Stimulated activated naive CD4-positive, alpha-beta T cell treated with Interleukin-2 at 50 U/mL for 16 hours (primary cell): ENCODE measurements around the gene NOD2.

Experiments used
- DNase-seq: peaks from one replicate; lab custom pipeline; 2025; lab: John Stamatoyannopoulos, UW

Gene NOD2

DNA sequence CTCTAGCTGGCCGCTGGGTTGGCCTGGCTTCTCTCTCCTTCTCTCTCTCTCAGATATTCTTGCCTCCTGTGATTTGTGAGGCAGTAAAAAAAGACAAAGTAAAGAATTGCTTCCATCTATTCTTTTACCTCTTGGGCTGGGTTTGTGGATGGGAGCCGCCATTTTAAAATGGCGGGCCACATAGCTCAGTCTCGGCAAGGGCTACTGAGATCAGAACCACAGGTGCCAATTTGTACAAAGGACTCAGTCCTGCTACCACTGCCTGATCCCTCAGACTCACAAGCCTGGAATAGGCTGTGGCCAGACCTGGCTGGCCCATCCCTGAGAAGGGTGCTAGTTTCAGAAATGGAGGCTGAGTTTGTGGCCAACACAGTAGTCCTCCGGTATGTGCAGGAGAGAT is 24.1 kb downstream of the NOD2 start:
- DNase-seq, result no peak

DNA sequence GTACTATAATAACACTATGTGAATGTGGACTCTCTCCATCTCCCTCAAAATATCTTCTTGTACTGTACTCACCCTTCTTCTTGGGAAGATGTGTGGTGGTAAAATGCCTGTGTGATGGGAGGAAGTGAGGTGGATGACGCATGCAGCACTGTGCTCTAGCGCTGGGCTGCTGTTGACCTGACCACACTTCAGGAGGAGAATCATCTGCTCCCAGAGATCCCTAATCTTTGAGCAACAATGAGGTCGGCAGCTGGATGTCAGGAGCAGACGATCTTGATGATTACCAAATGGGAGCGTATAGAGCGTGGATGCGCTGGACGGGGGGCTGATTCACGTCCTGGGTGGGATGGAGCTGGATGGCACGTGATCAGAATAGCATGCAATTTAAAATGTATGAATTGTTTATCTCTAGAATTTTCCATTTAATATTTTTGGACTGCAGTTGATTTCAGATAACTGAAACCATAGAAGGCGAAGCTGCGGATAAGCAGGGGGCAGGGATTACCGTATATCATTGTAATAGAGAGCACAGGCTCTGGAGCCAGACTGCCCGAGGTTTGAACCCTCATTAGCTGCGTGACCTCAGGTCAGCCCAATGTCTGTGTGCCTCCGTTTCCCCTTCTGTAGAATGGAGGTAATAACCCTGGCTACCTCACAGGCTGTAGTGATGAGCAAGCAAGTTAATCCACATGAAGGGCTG is 24.8 kb downstream of the NOD2 start:
- DNase-seq, result no peak

DNA sequence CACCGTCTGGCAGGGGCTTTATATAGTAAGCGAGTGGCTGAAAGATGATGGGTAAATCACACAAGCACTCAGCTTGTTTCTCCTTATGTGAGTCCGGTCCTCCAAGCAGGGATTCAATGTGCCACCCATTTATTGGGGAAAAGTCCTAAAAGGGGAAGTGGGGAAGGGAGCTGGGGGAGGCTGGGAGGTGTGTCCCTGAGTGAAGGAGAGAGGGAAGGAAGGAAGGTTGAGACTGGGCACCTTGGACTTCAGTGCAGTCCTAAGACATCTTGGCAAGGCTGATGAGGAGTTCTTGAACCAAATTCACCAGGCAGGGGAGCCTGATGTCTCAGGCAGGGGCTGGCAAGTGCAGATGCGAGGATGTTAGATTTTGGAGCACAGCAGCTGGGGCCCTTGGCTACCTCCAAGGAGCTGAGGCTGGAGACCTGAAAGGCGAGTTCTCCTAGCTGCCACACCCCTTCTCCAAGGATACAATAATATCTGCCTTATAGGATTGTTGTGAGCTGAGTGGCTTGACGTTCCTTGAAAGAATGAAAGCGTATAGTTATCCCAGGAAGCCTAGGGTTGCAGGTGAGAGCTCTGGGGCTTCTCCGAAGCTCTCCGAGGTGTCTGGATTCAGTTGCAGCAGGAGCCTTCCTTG is 25.5 kb downstream of the NOD2 start:
- DNase-seq, result no peak

DNA sequence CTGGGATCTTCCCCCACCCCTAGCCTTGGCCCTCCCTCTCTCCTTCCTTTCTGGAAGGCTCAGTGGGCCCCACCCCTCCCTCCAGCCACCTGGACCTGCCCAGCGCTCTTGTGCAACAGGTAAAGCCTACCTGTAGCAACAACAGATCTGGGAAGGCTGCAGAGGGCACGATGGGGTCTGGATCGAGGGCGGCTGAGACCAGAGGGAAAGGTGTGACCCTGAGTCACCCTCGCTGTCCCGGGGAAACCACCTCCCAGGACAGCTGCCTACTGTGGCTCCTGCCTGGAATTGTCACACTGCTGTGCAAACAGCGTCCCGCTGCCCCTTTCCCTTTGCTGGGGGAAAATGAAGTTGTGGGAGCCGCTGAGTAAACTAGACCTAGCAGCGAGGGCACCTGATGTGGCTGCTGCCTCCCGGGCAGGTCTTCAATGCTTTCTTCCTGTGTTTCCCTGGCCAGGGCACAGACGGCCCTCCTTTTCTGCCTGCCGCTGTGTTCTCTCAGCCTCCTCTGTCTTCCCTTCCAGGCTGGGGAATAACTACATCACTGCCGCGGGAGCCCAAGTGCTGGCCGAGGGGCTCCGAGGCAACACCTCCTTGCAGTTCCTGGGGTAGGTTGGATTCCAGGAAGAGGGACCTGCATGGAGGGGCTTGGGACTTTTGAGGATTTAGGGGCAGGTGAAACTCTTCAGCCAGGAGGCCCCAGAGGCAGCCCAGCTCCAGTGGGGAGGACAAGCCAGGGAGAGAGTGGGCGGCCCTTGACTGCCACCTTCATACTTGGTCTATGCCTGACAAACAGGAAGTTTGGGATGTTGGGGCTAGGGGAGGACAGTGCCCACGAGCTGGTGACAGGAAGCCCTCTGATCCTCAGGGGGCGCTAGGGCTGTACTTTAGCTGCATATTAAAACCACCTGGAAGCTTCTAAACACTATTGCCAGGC is 26.3 kb downstream of the NOD2 start:
- DNase-seq, result no peak

DNA sequence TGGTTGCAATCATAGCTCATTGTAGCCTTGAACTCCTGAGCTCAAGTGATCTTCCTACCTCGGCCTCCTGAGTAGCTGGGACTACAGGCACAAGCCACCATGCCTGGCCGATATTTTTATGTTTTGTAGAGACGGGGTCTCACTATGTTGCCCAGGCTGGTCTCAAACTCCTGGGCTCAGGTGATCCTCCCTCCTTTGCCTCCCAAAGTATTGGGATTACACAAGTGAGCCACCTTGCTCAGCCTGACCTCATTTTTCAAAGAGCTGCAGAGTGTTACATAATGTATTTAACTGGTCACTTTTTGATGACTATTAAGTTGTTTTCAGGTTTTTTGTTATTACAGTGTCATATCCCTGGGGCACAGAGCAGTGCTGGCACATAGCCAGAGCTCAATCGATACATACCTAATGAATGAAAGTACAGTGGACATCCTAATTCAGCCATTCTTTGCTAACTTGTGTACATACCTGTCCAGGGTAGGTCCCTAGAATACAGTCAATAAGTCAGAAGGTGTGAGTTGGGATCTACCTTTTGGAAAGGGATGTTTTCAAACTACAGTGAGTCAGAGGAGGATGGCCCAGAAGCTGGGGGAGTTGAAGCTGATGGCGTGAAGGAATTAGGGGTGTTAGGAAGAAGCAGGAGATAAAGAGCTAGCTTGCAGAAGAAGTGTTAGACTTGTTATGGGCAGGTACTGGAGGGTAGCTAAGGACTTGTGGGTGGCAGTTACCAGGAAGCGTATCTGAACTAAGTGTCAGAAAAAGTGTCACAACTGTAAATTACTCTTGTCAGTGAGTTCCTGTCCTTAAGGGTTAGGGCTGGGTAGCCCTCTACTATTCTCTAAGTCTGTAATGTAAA is 28.4 kb downstream of the NOD2 start:
- no peak for DNase-seq

DNA sequence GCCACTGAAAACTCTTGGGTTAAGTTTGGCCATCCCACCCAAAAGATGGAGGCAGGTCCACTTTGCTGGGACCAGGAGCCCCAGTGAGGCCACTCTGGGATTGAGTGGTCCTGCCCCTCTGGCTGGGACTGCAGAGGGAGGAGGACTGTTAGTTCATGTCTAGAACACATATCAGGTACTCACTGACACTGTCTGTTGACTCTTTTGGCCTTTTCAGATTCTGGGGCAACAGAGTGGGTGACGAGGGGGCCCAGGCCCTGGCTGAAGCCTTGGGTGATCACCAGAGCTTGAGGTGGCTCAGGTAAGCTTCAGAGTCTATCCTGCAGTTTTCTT is 29.0 kb downstream of the NOD2 start:
- DNase-seq, result no peak

DNA sequence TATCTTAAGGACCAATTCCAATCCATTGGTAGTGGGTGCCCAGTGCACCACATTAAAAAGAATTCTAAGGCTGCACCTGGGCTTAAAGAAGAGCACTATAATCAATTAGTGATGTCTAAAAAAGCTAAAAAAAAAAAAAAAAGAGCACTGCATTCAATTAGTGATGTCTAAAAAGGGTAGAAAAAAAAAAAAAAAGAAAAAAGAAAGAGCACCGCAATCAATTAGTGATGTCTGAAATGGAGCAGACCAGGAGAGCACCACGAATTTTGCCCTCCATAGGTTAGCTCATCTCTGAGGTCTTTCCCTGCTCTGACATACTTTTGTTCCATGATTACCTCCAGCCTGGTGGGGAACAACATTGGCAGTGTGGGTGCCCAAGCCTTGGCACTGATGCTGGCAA is 29.6 kb downstream of the NOD2 start:
- DNase-seq, result no peak

DNA sequence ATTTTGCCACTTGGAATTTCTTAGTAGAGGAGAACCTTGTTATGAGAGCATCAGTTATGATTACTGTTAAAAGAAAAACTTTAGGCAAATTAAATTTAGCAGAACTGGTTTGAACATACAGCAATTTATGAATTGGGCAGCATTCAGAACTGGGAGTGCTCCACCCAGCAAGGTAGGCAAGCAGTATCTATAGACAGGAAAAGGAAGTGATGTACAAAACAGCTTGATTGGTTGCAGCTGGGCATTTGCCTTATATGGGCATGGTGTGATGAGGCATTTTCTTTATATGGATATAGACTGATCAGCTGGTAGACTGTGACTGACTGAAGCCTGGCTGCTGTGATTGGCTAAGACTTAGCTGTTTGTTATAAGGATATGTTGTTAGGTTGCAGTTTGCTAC is 30.9 kb downstream of the NOD2 start:
- no peak for DNase-seq

DNA sequence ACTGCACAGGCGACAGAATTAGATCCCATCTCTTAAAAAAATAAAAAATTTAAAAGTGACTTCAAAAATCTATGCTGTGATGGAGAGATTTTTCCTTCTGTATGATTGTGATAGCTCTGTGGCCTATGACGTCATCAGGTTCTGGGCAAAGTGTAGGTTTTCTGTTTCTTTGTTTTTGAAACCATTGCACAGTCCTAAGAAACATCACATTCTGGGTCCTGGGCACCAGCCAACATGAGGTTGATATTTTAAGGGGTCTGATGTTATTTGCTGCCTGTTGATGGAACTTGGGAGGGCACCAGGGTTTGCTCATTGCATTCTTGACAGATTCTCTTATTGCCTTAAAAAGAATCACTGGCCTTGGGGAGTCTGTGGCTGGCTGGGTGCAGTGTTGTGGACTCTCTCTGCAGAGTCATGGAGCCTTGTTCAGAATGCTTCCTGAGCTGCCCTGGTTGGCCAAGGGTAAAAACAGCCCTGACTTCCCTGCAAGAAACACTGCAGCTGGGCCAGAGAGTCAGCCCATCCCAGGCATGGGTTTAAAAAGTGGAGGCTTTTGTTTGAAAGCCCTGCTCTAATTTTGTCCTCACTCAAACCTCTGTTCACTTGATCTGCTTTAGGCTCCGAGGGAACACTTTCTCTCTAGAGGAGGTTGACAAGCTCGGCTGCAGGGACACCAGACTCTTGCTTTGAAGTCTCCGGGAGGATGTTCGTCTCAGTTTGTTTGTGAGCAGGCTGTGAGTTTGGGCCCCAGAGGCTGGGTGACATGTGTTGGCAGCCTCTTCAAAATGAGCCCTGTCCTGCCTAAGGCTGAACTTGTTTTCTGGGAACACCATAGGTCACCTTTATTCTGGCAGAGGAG is 38.0 kb downstream of the NOD2 start:
- no peak for DNase-seq

DNA sequence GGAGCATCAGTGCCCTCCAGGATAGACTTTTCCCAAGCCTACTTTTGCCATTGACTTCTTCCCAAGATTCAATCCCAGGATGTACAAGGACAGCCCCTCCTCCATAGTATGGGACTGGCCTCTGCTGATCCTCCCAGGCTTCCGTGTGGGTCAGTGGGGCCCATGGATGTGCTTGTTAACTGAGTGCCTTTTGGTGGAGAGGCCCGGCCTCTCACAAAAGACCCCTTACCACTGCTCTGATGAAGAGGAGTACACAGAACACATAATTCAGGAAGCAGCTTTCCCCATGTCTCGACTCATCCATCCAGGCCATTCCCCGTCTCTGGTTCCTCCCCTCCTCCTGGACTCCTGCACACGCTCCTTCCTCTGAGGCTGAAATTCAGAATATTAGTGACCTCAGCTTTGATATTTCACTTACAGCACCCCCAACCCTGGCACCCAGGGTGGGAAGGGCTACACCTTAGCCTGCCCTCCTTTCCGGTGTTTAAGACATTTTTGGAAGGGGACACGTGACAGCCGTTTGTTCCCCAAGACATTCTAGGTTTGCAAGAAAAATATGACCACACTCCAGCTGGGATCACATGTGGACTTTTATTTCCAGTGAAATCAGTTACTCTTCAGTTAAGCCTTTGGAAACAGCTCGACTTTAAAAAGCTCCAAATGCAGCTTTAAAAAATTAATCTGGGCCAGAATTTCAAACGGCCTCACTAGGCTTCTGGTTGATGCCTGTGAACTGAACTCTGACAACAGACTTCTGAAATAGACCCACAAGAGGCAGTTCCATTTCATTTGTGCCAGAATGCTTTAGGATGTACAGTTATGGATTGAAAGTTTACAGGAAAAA is 38.8 kb downstream of the NOD2 start:
- no peak for DNase-seq

DNA sequence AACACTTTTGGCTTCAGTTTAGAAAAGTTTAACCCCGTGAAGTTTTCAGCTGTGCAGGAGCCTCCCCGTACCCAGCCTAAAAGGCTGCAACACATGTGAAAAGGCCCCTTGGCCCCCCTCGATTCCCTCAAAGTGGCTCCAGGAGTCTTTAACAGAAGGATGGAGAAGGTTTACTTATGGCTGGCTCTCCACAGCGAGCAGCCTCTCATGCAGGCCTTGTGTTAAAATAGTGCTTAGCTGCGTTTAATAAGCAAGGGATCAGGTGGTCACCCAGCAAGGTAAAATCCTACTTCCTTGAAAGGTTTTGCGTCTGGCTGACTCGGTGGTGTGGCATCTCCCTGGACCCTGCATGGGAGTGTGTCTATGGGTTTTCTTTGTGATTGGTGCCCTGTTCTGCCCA is 40.1 kb downstream of the NOD2 start:
- no peak for DNase-seq

DNA sequence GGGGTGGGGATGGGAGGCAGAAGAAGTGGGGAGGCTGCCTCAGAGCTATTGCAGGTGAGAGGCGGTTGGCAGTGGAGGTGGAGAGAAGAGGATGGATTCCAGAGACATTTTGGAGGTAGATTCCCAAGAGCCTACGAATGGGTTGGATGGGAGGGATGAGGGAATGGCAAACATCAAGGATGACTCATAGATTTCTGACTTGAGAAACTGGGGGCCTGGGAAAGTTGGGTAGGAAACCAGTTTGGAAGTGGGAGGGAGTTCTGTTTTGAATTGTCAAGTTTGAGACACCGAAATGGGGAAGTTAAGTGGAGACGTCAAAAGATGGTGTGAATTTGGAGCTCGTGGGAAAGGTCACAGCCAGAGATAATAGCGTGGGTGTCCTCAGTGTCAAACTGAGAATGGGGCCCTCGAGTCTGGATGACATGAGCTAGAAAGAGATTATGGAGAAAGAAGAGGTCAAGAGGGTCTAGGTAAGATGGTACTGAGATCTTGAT is 42.3 kb downstream of the NOD2 start:
- DNase-seq, result no peak

DNA sequence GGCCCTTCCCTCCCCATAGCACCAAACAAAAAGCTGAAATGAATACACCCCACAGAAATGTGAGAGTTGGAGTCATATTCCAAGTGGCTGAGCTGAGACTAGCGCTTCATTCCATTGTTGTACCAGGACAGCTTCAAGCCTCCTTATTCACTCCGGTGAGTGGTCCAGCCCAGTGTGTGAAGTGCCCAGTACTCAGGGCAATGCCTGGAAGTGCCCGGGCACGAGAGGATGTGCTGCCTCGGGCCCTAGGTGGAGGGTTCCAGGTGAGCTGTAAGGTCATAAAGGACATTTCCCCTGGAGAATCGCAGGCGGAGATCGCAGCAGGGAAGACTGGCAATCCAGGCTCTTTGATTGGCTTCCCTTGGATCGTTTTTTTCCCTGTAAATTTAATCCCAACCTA is 43.0 kb downstream of the NOD2 start:
- no peak for DNase-seq

DNA sequence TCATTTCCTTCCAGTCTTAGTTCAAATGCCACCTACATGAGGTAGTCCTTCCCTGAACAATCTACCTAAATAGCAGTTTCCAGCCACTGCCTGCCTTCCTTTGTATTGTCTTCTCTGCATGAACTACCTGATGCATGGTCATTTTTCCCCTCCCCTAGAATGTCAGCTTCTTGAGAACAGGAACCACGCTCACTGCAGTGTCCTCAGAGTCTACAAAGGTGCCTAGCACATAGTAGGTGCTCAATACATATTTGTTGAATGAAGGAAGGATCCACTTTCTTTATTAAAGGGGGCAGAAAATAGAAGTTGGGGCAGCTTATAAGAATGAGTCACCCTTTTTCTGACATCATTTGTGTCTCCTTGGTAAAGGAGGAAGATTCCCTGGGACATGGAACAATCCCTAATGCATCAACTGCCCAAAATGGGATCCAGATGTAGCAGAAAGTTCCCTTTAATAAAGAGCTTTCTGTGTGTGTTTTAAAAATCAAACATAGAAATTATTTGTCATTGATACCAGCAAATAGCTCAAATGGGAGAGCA is 44.1 kb downstream of the NOD2 start:
- DNase-seq, result no peak

DNA sequence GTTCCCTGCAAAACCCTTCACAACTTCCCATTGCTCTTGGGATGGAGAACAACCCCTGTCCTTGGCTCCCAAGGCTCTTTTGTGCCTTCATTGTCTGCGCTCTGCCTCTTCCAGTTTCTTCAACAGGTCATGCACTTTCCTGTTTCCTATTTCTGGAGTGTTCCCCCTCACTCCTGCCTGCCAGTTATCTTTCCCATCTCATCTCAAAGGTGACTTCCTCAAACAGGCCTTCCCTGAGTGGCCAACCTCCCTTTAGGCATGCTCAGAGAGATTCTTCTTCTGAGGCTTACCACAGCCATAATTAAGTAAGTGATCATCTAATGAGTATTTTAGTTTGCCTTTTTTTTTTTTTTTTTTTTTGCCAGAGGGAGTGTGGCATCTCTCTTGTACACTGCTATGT is 45.6 kb downstream of the NOD2 start:
- no peak for DNase-seq

DNA sequence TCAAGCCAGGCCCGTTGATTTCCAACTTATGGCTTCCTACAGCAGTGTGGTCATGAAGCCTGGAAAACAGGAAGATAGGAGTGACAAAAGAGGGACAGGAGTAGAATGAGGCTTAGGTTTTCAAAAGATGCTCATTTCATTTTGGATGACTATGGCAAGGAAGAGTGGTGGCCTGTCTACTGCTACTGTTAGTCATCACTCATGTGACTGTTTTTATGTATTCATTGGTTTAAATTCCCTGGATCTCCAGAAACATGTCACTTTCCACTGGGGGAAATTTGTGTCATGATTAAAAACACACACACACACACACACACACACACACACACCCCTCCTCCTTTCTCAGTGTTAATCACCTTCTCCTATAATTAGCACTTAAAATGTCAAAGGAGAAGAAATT is 47.3 kb downstream of the NOD2 start:
- peak; percentile 22 for DNase-seq

DNA sequence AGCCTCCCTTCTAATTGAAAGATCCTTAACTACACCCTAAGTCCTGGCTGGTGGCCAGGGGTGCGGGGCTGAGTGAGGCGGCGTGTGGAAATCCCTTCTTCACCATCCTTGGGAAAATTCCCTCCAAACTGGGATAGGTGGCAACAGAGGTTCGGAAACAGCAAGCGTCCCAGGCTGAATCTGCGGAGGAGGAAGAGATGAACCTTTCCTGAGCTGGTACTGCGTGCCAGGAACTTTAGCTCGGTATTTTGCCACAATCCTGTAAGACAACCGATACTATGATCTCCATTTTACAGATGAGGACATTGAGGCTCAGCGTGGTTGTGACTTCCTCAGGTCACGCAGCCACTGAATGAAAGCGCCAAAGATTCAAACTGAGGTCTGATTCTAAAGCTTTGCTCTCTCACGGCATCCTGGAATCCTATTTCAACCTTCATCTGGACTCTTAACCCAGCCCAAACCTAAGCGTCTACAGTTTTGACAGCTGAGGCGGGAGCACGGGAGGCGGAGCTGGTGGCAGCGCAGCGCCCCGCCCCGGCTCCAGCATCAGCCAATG is 47.9 kb downstream of the NOD2 start:
- no peak for DNase-seq

DNA sequence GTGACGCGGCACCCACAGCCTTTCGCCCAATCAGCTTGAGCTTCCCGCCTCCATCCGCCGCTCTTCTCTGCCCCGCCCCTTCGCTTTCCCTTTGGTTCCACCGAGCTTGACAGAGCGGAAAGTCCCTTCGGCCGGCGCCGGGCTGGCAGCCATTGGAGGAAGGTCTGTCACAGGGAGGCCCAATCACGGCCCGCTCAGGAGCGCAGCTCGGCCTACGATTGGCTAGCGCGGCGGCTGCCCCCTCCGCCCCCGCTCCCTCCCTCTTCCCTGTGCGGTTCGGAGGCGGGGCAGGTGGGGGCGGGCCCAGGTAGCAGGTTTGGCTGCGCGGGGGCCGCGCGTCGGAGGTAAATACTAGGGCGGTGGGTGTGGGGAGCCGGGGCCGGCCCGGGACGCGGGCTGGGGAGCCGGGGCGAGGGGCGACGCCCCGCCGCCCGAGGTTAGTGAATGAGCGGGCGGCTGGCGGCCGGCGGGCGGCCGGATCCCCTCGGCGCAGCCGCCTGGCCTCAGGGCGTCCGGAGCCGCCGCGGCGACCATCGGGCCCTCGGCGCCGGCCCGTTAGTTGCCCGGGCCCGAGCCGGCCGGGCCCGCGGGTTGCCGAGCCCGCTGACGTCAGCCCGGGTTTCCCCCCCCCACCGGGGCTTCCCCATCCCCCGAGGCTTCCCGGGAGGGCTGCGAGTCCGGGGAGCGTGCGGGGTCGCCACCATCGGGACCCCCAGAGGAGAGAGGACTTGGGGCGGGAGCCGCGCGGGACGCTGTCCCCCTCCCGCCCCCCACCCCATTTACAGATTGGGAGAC is 48.6 kb downstream of the NOD2 start, which contains the start of gene CYLD:
Gene CYLD (plus strand): TSS at position 306 of the 795 bp plus-strand sequence. CDS start 7,613 bp downstream, outside the sequence.
- peak; percentile 100 for DNase-seq
